K562 treated with DMSO at 1 percent for 24 hours (cell line): ENCODE results near the gene MAPK4. TPM values are rescaled to one million over a fixed set of nuclear protein-coding genes. Genes with fewer than 3 reads are reported as not detected.

Source experiments
- total RNA-seq: library from RNA; unstranded; fragments of 300-600 nt; gene quantifications from 2 replicates; pipeline ENCODE4 v1.2.3, GENCODE V29; 2022; ENCODE audit warnings: low read depth; ENCODE audit not compliant: insufficient read depth

Gene MAPK4
- total RNA-seq, result 0.13 TPM in 1 of 2 replicates, not detected in the other

GRCh38 chr18:50559752-50560680 lies at the start of gene MAPK4:
Gene MAPK4, plus strand, starts transcription at chr18:50560087. Its CDS starts 103,872 bp downstream, at chr18:50663959.

Other genes starting within 250 kb of the MAPK4 start
- 12.9 and 17.0 TPM in 2 replicates for gene SKA1, start 185.0 kb upstream of the MAPK4 start, total RNA-seq